GM18498 (cell line): ENCODE measurements around the gene TRA2A.
A peak's percentile ranks its signal among the peaks of the same experiment; 100 is the strongest.
"Not testable (repeated sequence)": the region's sequence is repeated elsewhere in the genome, so short reads cannot be mapped to it uniquely, and the experiment has no call there.

Experiments
- ATAC-seq: cut with Tn5 transposase; IDR thresholded peaks from one replicate; pipeline ENCODE4 v1.9.1; 2021; ENCODE audit warnings: mild to moderate bottlenecking, moderate library complexity; ENCODE audit not compliant: unreplicated experiment

TRA2A gene

GRCh38 chr7:23531794-23532489, at the start of gene TRA2A:
TRA2A (minus strand) TSS chr7:23531981; CDS start chr7:23531824, 157 bp downstream.
- ATAC-seq = peak; percentile 95

- peak; percentile 93 for ATAC-seq
Observed at GRCh38 chr7:23570592-23571200, 38.9 kb upstream of the TRA2A start.

DNA sequence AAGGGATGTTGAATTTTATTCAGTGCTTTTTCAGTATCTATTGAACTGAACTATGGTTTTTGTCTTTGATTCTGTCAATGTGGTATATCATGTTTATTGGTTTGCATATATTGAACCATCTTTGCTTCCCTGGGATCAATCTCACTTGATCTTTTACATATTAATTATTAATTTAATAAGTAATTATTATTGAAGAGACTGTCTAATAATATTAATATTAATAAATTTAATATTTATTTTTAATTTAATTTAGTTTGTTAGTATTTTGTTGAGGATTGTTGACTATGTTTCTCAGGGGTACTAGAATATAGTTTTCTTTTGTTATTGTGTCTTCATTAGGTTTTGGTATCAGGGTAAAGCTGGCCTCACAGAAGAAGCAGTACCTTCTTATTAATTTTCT, 26.5 kb upstream of the TRA2A start:
- no peak for ATAC-seq

- no peak for ATAC-seq
Observed at GRCh38 chr7:23547662-23548061, 15.9 kb upstream of the TRA2A start.

DNA sequence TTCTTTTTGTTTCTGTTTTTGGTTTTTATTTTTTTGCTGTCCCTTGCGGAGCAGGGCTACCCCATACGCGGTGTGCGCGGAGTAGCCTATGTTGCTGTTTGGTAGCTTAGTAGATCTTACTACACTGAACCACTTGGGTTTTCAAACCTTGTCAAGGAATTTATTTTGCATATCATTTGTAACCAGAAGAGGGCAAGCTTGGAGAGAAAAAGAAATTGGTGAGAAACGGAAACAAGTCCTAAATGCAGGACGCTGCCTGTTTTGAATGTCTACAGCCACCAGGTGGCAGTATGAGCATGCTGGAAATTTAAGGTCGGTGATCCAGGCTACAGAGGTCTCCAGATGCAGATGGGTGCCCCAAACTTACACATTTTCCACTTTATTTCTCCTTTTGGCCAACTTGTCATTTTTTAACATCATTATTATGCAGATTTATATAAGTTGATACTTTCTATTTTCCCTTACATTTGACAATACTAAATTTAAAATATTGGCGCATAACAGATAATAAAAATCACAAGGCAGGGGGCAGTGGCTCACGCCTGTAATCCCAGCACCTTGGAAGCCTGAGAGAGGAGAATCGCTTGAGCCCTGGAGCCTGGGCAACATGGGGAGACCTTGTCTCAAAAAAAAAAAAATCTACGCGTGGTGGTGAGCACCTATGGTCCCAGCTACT, 15.3 kb upstream of the TRA2A start:
- ATAC-seq = peak; percentile 71

GRCh38 chr7:23545493-23545892, 13.7 kb upstream of the TRA2A start:
- ATAC-seq = no peak

GRCh38 chr7:23544913-23545354, 13.2 kb upstream of the TRA2A start:
- ATAC-seq = peak; percentile 71

DNA sequence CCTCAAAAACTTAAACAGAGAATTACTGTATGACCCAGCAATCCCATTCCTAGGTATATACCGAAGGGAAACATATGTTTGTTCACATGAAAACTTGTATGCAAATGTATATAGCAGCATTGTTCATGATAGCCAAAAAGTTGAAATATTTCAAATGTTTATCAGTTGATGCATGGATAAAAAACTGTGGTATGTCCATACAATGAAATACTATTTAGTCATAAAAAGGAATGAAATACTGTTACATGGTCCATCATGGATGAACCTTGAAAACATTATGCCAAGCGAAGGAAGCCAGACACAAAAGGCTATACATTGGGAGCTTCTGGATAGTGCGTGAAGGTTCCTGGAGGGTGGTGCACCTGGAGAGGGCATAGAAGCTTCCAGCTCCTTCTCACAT, 11.0 kb upstream of the TRA2A start:
- ATAC-seq = no peak

DNA sequence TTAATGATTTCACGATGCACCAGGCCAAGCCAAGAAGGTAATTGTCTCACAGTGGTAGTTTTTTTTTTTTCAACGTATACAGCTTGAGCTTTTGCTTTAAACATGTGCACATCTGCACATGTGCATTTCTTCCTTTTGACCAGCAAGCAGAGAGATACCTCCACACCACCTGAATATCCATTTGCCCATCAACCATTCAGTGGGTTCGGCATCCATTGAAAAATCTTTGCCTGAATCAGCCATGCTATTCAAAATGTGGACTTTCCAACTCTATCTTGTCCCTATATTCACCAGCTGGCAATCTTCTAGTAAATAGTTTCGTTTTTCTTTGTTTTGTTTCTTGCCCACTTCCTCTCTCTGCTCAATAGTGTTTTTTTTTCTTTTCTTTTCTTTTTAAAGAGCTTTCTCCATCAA, 7.7 kb upstream of the TRA2A start:
- ATAC-seq = peak; percentile 74

- ATAC-seq = no peak
Observed at GRCh38 chr7:23538301-23538700, 6.5 kb upstream of the TRA2A start.

DNA sequence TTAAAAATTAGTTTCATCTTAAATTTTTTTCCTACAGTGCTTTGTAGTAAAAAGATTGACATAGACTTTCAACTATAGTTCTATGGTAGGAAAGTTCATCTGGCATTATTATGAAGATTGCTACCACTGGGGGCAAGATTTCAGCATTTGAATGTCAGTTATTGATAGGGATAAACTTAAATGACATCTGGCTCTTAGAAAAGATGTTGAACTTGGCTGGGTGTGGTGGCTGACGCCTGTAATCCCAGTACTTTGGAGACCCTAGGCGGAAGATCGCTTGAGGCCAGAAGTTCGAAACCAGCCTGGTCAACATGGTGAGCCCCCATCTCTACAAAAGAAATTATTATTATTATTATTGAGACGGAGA, 1.4 kb upstream of the TRA2A start:
- no peak for ATAC-seq

- no peak for ATAC-seq
Observed at GRCh38 chr7:23532490-23533237, 883 bp upstream of the TRA2A start.

DNA sequence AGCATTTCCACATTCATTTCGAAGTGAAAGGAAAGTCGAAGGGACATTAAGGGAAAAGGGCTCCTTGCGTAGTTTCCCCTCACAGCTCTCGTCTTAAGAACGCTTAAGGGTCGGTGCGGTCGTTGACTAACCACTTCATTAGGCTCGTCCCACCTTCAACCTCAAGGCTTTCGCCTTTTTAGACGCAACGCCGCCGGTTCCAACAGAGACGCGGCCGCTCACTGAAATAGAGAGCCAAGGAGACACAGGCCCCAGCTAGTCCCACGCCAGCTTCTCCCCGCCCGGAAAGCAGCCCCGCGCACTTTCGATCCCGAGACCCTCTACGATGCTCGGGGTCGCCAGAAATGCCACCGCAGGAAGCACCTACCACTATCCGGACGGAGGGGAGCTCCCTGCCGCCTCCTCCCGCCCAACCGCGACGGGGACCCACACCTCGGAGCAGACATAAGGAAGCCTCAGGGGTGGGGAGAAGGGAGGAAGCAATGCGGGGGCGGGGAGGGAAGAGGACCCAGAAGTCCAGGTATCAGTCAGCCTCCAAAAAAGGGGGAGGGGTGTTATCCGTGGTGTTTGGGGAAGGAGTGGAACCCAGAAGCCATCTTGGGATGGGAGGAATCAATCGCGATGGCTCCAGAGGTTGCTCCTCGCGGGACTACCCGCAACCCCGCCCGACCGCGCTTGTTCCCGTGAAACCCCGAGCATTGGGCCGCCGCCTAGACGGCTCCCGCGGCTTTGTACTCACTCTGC, 559 bp downstream of the TRA2A start:
- ATAC-seq = peak; percentile 28

DNA sequence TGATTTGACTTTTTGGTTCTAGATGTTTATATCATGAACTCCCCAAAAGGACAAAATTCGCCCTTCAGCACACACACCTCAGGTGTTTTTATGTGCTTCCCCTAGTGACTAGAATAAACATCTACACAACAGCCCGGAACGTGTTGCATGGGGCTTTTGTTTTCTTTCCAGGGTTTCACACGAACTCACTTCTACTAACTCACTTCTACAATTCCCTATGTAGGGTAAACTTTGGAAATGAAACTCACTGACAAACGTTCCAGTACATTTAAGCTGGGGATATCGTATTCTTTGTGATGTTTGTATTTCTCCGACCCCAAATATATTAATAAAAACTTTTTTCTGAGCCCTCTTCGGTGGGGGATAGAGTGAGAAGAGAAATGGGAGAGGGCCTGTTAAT, 1.4 kb downstream of the TRA2A start:
- ATAC-seq = peak; percentile 25

DNA sequence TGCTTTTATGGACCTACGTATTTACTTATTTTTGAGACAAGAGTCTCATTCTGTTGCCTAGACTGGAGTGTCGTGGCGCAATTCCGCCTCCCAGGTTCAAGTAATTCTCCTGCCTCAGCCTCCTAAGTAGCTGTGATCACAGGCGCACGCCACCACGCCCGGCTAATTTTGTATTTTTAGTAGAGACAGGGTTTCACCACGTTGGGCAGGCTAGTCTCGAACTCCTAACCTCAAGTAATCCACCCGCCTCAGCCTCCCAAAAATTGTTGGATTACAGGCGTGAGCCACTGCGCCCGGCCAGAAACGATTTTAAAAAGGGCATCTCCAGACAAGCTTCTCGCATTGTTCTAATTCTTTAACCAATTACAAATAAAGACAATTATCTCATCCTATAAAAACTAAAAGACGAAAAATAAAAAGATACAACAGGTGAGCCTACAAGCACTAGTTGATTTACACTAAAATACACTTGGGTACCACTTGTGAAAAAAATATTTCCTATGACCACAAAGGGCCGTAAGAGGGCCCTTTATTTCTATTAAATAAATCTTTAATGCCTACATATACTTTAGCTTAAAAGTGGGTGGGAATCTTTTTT, 2.4 kb downstream of the TRA2A start:
- no peak for ATAC-seq

GRCh38 chr7:23525611-23526010, 6.2 kb downstream of the TRA2A start:
- ATAC-seq = not testable (repeated sequence)

DNA sequence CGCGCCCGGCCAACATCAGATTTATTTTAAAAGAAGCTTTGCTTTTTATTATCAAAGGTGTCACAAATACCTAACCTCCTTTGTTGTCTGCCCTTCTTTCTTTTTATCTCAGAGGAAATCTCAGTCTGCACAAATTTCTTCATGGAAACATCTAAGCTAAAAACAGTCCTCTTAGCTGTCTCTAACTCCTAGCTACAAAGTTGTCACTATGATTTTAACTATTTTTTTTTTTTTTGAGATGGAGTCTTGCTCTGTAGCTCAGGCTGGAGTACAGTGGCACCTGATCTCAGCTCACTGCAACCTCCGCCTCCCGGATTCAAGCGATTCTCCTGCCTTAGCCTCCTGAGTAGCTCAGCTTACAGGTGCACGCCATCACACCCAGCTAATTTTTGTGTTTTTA, 7.3 kb downstream of the TRA2A start:
- ATAC-seq = no peak

- ATAC-seq = no peak
Observed at GRCh38 chr7:23523486-23524075, 8.2 kb downstream of the TRA2A start.

DNA sequence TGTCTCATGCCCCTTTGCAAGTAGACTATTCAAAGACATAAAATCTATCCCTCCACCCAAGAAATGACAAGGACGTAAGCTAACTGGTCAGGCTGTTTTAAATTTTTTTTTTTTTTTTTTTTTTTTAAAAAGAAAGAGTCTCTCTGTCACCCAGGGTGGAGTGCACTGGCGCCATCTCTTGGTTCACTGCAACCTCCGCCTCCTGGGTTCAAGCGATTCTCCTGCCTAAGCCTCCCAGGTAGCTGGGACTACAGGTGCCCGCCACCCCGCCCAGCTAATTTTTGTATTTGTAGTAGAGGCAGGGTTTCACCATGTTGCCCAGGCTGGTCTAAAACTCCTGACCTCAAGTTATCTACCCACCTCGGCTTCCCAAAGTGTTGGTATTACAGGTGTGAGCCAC, 11.2 kb downstream of the TRA2A start:
- no peak for ATAC-seq

- ATAC-seq = peak; percentile 65
Observed at GRCh38 chr7:23514755-23515154, 17.0 kb downstream of the TRA2A start.
